H9 (cell line): ENCODE data around the gene C19orf85. TPM values are rescaled to one million over a fixed set of nuclear protein-coding genes. Genes with fewer than 3 reads are reported as not detected.
A peak's percentile ranks its signal among the peaks of the same experiment; 100 is the strongest.

Experiments
- DNase-seq: peaks from one replicate; pipeline ENCODE4 v3.0.0-alpha.2; 2017
- H2AFZ ChIP-seq: one replicate; pipeline ENCODE4 v1.6.1; 2013; ENCODE audit warnings: mild to moderate bottlenecking, low read length, control low read depth, moderate library complexity
- H2AK5ac ChIP-seq: 2 replicates; pipeline ENCODE4 v1.6.1; 2013; ENCODE audit warnings: low read length, control low read depth, mixed read lengths; ENCODE audit not compliant: insufficient read length
- H2BK120ac ChIP-seq: one replicate; pipeline ENCODE4 v1.6.1; 2013; ENCODE audit warnings: low read depth, mild to moderate bottlenecking, low read length, control low read depth, inconsistent platforms; ENCODE audit not compliant: poor library complexity, severe bottlenecking
- H2BK12ac ChIP-seq: 2 replicates; pipeline ENCODE4 v1.6.1; 2013; ENCODE audit warnings: low read length, control low read depth, mixed read lengths, low read depth; ENCODE audit not compliant: insufficient read length
- H2BK15ac ChIP-seq: 2 replicates; pipeline ENCODE4 v1.6.1; 2013; ENCODE audit warnings: low read depth, low read length, control low read depth
- H2BK20ac ChIP-seq: one replicate; pipeline ENCODE4 v1.6.1; 2013; ENCODE audit warnings: low read depth, mild to moderate bottlenecking, low read length, control low read depth, inconsistent platforms; ENCODE audit not compliant: poor library complexity, severe bottlenecking
- H2BK5ac ChIP-seq: 2 replicates; pipeline ENCODE4 v1.6.1; 2013; ENCODE audit warnings: low read length, control low read depth, mixed read lengths; ENCODE audit not compliant: insufficient read length
- H3K14ac ChIP-seq: 2 replicates; pipeline ENCODE4 v1.6.1; 2013; ENCODE audit warnings: low read length, control low read depth; ENCODE audit not compliant: insufficient read depth
- H3K18ac ChIP-seq: 2 replicates; pipeline ENCODE4 v1.6.1; 2013; ENCODE audit warnings: low read depth, mild to moderate bottlenecking, mixed read lengths, low read length, control low read depth; ENCODE audit not compliant: insufficient read length
- H3K23ac ChIP-seq: 2 replicates; pipeline ENCODE4 v1.6.1; 2013; ENCODE audit warnings: low read length, control low read depth, mixed read lengths, low read depth; ENCODE audit not compliant: insufficient read length
- H3K23me2 ChIP-seq: 2 replicates; pipeline ENCODE4 v1.6.1; 2013; ENCODE audit warnings: low read depth, mild to moderate bottlenecking, mixed read lengths, low read length, control low read depth; ENCODE audit not compliant: insufficient read length, poor library complexity, severe bottlenecking
- H3K27ac ChIP-seq: 2 replicates; pipeline ENCODE4 v1.5.1; 2013; ENCODE audit warnings: low read length, control low read depth, mixed read lengths, low read depth; ENCODE audit not compliant: insufficient read length
- H3K27me3 ChIP-seq: 2 replicates; pipeline ENCODE4 v1.6.1; 2013; ENCODE audit warnings: low read length, control low read depth, inconsistent platforms; ENCODE audit not compliant: insufficient read depth
- H3K4ac ChIP-seq: 2 replicates; pipeline ENCODE4 v1.6.1; 2013; ENCODE audit warnings: low read depth, mild to moderate bottlenecking, control low read depth, inconsistent platforms, low read length, moderate library complexity
- H3K4me1 ChIP-seq: 2 replicates; pipeline ENCODE4 v1.6.1; 2013; ENCODE audit warnings: low read length, control low read depth, inconsistent platforms; ENCODE audit not compliant: insufficient read depth
- H3K4me2 ChIP-seq: 2 replicates; pipeline ENCODE4 v1.6.1; 2013; ENCODE audit warnings: low read length, control low read depth, mixed read lengths; ENCODE audit not compliant: insufficient read length, insufficient read depth
- H3K56ac ChIP-seq: 2 replicates; pipeline ENCODE4 v1.6.1; 2013; ENCODE audit warnings: low read depth, mild to moderate bottlenecking, mixed read lengths, low read length, control low read depth; ENCODE audit not compliant: insufficient read length
- H3K79me1 ChIP-seq: 2 replicates; pipeline ENCODE4 v1.6.1; 2013; ENCODE audit warnings: low read depth, mild to moderate bottlenecking, moderate library complexity, low read length, control low read depth, inconsistent platforms; ENCODE audit not compliant: insufficient read depth, poor library complexity, severe bottlenecking
- H3K79me2 ChIP-seq: 2 replicates; pipeline ENCODE4 v1.6.1; 2013; ENCODE audit warnings: low read length, control low read depth, inconsistent platforms; ENCODE audit not compliant: insufficient read depth
- H3K9ac ChIP-seq: 2 replicates; pipeline ENCODE4 v1.6.1; 2013; ENCODE audit warnings: low read length, control low read depth, mixed read lengths; ENCODE audit not compliant: insufficient read length; ENCODE audit errors: extremely low read depth
- H3K9me3 ChIP-seq: one replicate; pipeline ENCODE4 v1.6.1; 2013; ENCODE audit warnings: low read depth, low read length, inconsistent platforms; ENCODE audit not compliant: control insufficient read depth
- H3T11ph ChIP-seq: one replicate; pipeline ENCODE4 v1.6.1; 2013; ENCODE audit warnings: mild to moderate bottlenecking, low read length, control low read depth, inconsistent platforms
- H4K20me1 ChIP-seq: one replicate; pipeline ENCODE4 v1.6.1; 2013; ENCODE audit not compliant: control insufficient read depth, insufficient read length, insufficient read depth
- H4K5ac ChIP-seq: 2 replicates; pipeline ENCODE4 v1.6.1; 2013; ENCODE audit warnings: low read depth, mild to moderate bottlenecking, mixed read lengths, low read length, control low read depth; ENCODE audit not compliant: insufficient read length
- H4K8ac ChIP-seq: replicated peaks from 2 replicates; pipeline ENCODE4 v1.6.1; 2013; ENCODE audit warnings: low read length, control low read depth, mixed read lengths, low read depth; ENCODE audit not compliant: insufficient read length
- H4K91ac ChIP-seq: 2 replicates; pipeline ENCODE4 v1.6.1; 2013; ENCODE audit warnings: low read depth, mild to moderate bottlenecking, moderate library complexity, mixed read lengths, low read length, control low read depth; ENCODE audit not compliant: insufficient read length
- H3K27ac Mint-ChIP-seq, 3 experiments: 2 replicates in 2 of 3; 3 replicates in 1 of 3; pipeline ENCODE4 v1.8.0; 2020 to 2021; ENCODE audit warnings: mixed read lengths in 3 of 3, mild to moderate bottlenecking in 1 of 3, moderate library complexity in 1 of 3
- H3K27me3 Mint-ChIP-seq: 2 replicates; pipeline ENCODE4 v1.8.0; 2021; ENCODE audit warnings: low read depth, mild to moderate bottlenecking, moderate library complexity, mixed read lengths
- H3K36me3 Mint-ChIP-seq, 3 experiments: 2 replicates in 2 of 3; 3 replicates in 1 of 3; pipeline ENCODE4 v1.8.0; 2020 to 2021; ENCODE audit warnings: low read depth in 3 of 3, mixed read lengths in 3 of 3; ENCODE audit not compliant: insufficient read depth in 1 of 3
- H3K4me1 Mint-ChIP-seq, 2 experiments: 2 replicates each; pipeline ENCODE4 v1.8.0; 2020; ENCODE audit warnings: mixed read lengths in 2 of 2
- H3K4me3 Mint-ChIP-seq, 2 experiments: 2 replicates in 1 of 2; 3 replicates in 1 of 2; pipeline ENCODE4 v1.8.0; 2020 to 2021; ENCODE audit warnings: mild to moderate bottlenecking in 2 of 2, mixed read lengths in 2 of 2, moderate library complexity in 1 of 2
- H3K9me3 Mint-ChIP-seq, 2 experiments: 2 replicates in 1 of 2; 3 replicates in 1 of 2; pipeline ENCODE4 v1.8.0; 2020; ENCODE audit warnings: mild to moderate bottlenecking in 2 of 2, mixed read lengths in 2 of 2, moderate library complexity in 1 of 2
- CTCF ChIP-seq: fragments of 200-600 bp; sonication (generic); conservative IDR thresholded peaks from 3 replicates; pipeline ENCODE4 v1.8.0; 2021; ENCODE audit warnings: antibody characterized with exemption, mild to moderate bottlenecking
- WGBS: extraction: QIAGEN DNeasy Blood & Tissue Kit; methylation state at CpG from one replicate; pipeline ENCODE4 v1.1.7; 2013; ENCODE audit warnings: missing lambda C conversion rate, low lambda C conversion rate, mixed read lengths; ENCODE audit not compliant: insufficient read length; ENCODE audit errors: extremely low coverage; 5-methylcytosine and 5-hydroxymethylcytosine counted together
- total RNA-seq: library from RNA; stranded (reverse); gene quantifications from 2 replicates; pipeline ENCODE4 v1.2.1, GENCODE V29; 2021

Gene C19orf85
- total RNA-seq, 1 experiment from 2014 or later, result 1.2 TPM

GRCh38 chr19:55453511-55454260 is 10.9 kb downstream of the C19orf85 start:
- no peaks in the 10 kb centered on the region for H3K9me3 ChIP-seq
- H2BK120ac ChIP-seq, result no peak overlapping the region
- 0 out of 2 replicates have a peak, but pooled peaks cover 2% of the 10 kb centered on the region for H3K4me1 ChIP-seq
- no peak overlapping the region for H3K56ac ChIP-seq
- H3K79me2 ChIP-seq, result no peaks in the 10 kb centered on the region
- no peak overlapping the region for H2BK5ac ChIP-seq
- H3K14ac ChIP-seq, result no peak overlapping the region
- H3K18ac ChIP-seq, result no peak overlapping the region
- no peak for TF ChIP-seq CTCF
- no peak overlapping the region for H2BK15ac ChIP-seq
- peaks cover 27% of the 10 kb centered on the region for H3K27me3 Mint-ChIP-seq
- peaks cover 15 to 18% (median 16%) of the 10 kb centered on the region in 3 experiments; a peak in 6 of 7 replicates for H3K36me3 Mint-ChIP-seq
- H3K79me1 ChIP-seq, result no peaks in the 10 kb centered on the region
- no peaks in the 10 kb centered on the region for H4K20me1 ChIP-seq
- peak overlapping the region in 1 of 2 experiments; percentile 33; a peak in 3 of 5 replicates for H3K4me3 Mint-ChIP-seq
- H2BK12ac ChIP-seq, result no peak overlapping the region
- no peak overlapping the region for H2AK5ac ChIP-seq
- no CpG with 5 or more reads among the region's 12 CpGs for WGBS
- no peak overlapping the region for H4K5ac ChIP-seq
- H3K27me3 ChIP-seq, result peaks cover 20% of the 10 kb centered on the region; the same call in 1 of the 2 replicates
- H3K4me2 ChIP-seq, result no peak overlapping the region
- H4K8ac ChIP-seq, result no peak overlapping the region
- no peak overlapping the region for H4K91ac ChIP-seq
- no peak overlapping the region for H3K27ac ChIP-seq
- H3K23ac ChIP-seq, result no peak overlapping the region
- peaks cover 3 to 21% of the 10 kb centered on the region in 2 experiments; a peak in 3 of 4 replicates for H3K4me1 Mint-ChIP-seq
- H3K23me2 ChIP-seq, result peaks cover 4% of the 10 kb centered on the region
- H2AFZ ChIP-seq, result no peak overlapping the region
- H3T11ph ChIP-seq, result no peak overlapping the region
- no peaks in the 10 kb centered on the region; a peak in 1 of 5 replicates for H3K9me3 Mint-ChIP-seq
- no peak overlapping the region for H3K9ac ChIP-seq
- no peak for DNase-seq
- H2BK20ac ChIP-seq, result no peak overlapping the region
- no peak overlapping the region for H3K4ac ChIP-seq
- no peak overlapping the region for H3K27ac Mint-ChIP-seq
